ENCODE data around the gene STK33.

The STK33 gene

GRCh38 chr11:8372641-8373381 is 221.2 kb downstream of the STK33 start:
- DNase-seq = no peak

- no peak for DNase-seq
Measured at GRCh38 chr11:8371516-8371884, 222.5 kb downstream of the STK33 start.

- no peak for DNase-seq
Measured at GRCh38 chr11:8370812-8371515, 223.1 kb downstream of the STK33 start.

GRCh38 chr11:8369592-8370205 is 224.3 kb downstream of the STK33 start:
- no peak for DNase-seq

- DNase-seq = no peak
Measured at GRCh38 chr11:8368772-8369171, 225.3 kb downstream of the STK33 start.

DNA sequence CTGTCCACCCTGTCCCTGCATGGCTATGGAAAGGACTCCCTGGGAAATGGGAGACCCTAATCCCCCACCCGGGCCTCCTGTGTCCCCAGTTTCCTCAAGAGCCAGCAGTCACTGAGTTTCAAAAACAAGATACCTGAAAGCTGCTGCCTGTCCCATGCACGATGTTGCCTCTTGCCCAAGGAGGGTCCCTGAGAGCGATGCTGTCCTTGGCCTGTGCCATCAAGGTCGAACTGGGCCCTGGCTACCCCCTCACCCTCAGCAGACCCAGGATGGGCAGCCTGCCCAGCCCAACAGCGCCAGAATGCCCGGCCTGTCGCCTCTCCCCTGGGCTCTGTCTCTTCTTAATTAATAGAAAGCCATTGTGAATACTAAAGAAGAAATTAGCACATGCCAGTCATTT is 225.8 kb downstream of the STK33 start:
- no peak for DNase-seq

GRCh38 chr11:8366316-8366715 is 227.7 kb downstream of the STK33 start:
- no peak for DNase-seq

DNA sequence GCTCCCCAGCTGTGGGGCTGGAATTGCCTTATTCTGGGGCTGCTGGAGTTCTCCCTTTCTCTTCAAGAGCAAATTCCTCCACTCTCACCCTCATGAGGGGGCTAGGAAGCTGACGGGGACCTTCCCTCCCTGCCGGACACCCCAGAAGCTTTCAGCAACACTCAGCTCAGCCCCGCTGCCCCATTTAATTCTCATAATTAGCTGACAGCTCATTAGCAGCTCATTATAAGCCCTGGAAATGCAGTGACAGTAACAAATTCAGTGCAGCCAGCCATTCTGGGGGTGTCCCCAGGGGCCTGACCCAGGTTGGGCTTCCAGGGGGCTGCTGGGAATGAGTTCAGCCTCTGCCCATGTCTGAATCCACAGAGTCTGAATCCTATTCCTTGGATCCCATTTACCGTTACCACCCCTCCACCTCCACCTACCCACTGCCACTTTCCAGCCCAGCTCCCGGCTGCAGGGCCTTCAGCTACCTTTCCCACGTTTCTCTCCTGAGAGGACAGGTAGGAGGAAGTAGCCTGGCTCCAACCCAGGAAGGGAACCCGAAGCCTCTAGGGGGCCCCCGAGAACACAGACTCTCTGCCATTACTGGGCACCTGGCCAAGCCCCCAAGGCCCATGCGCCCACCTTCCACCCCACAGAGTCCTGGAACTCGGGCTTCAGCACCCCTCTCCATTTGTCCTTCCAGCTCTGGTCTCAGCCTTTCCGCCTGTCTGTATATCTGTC is 228.6 kb downstream of the STK33 start:
- no peak for DNase-seq

- no peak for DNase-seq
Measured at GRCh38 chr11:8363921-8364320, 230.1 kb downstream of the STK33 start.

GRCh38 chr11:8362899-8363298 is 231.1 kb downstream of the STK33 start:
- no peak for DNase-seq

DNA sequence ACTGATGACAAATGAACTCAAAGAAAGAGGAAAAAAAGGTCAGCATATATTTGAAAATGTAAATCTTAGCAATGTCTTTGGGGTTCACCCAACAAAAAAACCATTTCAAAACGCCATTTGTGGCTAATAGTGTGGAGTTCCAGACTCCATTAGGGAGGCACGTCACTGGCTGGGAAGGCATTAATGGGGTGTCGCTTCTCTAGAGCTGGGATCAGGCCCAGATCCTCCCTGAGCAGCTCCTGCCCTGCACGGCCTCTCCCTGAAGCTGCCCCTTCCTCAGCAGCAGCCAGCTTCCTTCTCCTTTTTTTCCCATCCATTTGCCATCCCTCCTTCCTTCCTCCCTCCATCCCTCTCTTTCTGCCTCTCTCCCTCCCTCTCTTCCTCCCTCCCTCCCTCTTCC is 231.5 kb downstream of the STK33 start:
- DNase-seq = no peak

- no peak for DNase-seq
Measured at GRCh38 chr11:8361664-8362210, 232.3 kb downstream of the STK33 start.

- DNase-seq = no peak
Measured at GRCh38 chr11:8361206-8361605, 232.8 kb downstream of the STK33 start.

DNA sequence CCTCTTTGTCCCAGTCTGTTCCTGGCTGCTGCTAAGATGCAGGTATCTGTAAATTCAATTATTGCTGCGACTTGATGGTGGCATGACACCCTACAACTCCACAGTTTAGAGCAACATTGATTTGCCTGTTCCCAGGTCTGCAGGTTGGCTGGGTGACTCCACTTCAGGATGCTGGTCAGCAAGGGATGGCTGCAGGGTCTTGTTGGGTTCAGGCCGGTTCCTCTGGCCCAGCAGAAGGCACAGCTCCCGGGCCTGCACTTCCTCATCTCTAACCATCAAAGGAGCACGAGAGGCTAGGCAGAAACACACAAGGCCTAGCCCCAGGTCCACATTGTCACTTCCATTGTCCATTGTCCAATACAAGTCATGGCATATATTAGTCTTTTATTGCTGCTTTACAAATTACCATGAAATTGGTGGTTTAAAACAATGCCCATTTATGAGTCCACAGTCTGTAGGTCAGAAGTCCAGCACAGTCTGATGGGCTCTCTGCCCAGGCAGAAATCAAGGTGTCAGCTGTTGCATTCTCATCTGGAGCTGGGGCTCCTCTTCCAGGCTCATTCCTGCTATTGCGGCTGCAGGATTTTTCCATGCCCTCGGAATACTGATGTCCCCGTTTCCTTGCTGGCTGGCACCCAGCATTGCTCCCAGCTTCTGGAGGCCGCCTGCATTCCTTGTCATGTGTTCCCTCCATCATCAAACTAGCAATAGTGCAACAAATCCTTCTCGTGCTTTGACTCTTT is 233.8 kb downstream of the STK33 start:
- DNase-seq = no peak

DNA sequence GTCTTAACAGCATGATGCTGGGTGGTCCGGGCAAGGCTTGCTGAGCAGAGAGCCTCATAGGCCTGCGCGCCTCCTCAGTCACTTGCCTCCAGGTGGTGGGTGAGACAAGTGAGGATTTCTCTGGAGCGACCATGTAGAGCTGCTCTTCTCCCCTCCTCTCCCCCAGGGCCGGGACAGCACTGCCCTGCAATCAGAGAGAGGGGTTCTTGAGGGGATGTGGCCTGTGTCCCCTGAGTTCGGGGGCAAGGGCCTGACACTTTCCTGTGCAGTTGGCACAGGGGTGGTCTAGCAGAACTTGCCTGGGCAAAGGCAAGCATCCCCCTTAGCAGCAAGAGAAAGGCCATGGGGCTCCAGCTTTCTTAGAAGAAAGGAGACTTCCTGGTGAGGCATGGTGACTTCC is 234.5 kb downstream of the STK33 start:
- no peak for DNase-seq

- DNase-seq = no peak
Measured at GRCh38 chr11:8357891-8358566, 236.0 kb downstream of the STK33 start.

DNA sequence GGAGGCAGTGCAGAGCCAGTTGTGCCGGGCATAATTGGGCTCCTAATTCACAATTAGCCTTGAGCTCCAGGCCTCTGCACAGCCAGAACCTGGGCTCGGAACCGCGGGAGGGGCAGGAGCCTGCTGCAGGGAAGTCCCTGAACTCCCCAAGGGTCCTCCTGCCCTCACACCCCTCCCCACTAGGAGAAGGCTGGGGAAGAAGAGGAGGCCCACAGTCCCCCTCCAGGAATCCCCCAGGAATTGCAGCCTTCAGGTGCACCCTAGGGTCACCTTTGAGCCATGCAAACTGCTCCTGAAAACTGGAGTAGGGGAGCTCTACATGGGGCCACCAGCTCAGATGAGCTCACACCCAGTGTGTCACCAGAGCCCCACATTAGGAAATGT is 236.5 kb downstream of the STK33 start:
- DNase-seq = no peak

- DNase-seq = no peak
Measured at GRCh38 chr11:8356721-8357504, 237.1 kb downstream of the STK33 start.

DNA sequence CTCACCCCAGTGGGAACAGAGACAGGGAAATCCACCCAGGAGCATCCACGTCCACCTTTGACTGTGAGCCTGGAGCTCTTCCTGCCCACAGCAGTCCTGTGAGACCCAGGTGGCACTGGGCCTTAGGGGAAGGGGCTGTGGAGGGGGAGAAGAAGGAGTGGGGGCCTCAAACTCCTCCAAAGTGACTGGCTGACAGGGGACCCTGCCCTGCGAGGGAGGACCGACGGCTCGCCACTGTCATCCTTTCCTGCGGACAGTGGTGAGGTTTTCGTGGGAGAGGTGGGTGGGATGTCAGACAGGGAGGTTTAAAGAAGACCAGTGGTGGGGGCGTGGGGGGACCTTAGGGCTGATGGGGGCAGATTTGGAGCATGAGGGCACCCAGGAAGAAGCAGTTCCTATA is 237.8 kb downstream of the STK33 start:
- no peak for DNase-seq

DNA sequence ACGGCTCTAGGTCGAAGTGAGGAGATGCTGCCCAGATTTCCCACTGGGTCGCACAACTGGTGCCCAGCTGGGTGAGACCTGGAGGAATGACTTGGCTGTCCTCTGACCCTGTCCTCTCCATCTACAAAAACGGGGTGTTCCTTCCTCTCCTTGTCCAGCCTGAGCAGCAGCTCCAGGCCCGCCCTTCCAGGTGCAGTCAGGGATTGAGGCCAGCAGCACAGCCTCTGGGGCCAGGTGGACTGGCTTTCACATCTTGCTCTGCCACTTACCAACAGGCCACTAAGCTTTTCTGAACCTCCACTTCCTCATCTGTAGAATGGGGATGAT is 238.6 kb downstream of the STK33 start:
- DNase-seq = no peak
